COLO668 (cell line): ENCODE data around the gene TFF3.
"Not testable (repeated sequence)": the region's sequence is repeated elsewhere in the genome, so short reads cannot be mapped to it uniquely, and the experiment has no call there.

Source experiments
- DNase-seq: peaks from one replicate; lab custom pipeline; 2025; ENCODE audit not compliant: unreplicated experiment; lab: John Stamatoyannopoulos, UW

The TFF3 gene

GRCh38 chr21:42306366-42307035, 8.7 kb downstream of the TFF3 start:
- no peak for DNase-seq

GRCh38 chr21:42305707-42306147, 9.5 kb downstream of the TFF3 start:
- no peak for DNase-seq

DNA sequence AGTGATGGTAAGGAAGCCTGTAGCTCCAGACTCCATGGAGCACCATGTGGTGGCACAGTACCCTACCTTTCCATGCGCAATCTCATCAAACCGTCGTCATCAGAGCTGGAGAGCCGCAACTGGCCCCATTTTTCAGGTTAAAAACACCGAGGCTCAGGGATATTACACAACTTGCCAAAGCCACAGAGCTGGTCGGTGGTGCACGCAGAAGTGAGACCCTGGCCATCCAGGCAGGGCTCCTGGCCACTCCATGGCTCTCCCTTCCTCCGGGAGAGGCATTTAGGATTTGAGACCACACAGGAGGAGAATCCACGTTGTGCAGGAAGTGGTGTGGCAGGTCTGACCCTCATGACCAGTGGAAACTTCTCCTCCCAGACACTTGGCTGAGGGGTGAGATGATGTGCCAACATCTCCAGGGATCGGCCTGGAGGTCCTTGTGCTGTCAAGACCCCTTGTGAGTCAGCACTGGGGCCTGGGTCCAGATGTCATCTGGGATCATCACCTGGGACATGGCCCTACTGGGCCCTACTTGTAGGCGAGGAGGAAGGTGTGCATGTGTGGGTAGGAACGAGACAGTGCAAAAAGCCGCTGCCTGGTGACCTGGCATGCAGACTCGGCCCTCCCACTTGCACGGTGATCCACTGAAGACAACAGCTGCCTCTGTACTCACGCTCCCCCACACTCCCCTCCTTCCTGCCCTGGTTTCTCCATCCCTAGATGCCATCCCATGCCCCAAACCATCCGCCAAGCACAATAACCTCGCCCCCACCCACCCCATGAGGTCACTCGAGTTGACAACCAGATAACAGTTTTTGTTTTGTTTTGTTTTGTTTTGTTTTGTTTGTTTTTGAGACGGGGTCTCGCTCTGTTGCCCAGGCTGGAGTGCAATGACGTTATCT, 10.4 kb downstream of the TFF3 start:
- no peak for DNase-seq

DNA sequence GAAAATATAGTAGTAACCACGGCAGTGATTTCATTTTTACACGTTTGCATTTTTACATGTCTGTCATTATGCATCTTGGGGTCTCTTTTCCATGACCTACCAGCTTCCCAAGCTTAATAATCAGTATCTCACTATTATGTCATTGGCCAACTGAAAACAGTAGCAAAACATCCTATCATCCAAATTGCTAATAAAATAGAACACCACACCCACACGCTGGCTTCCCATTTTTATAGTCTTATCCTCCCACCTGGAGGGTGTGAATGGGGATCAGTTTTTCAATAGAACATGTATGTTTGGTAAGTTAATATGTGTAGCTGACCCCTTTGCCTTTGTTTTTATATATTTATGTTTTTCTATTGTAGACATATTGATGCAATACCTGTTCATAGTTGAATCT, 11.8 kb downstream of the TFF3 start:
- DNase-seq, result no peak

DNA sequence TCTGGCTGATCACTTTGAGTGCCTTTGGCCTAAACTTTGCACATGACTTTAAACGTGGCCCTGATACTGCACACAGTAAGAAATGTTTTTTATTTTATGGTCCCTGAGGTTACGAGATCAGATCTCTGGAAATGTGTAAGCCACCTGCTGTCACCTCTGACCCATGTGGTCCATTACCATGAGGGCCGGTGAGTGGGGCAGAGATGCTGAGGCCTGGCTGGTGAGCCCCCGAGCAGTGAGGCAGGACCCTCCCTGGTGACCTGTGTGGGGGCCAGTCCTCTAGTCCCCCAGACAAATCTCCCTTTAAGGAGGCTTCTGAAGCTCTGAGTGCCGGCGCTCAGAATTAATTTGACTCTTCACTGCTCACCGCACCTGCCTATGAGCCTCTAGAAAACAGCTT, 12.4 kb downstream of the TFF3 start:
- no peak for DNase-seq

GRCh38 chr21:42302076-42302650, 13.0 kb downstream of the TFF3 start:
- no peak for DNase-seq

- no peak for DNase-seq
Observed at GRCh38 chr21:42301371-42302075, 13.7 kb downstream of the TFF3 start.

DNA sequence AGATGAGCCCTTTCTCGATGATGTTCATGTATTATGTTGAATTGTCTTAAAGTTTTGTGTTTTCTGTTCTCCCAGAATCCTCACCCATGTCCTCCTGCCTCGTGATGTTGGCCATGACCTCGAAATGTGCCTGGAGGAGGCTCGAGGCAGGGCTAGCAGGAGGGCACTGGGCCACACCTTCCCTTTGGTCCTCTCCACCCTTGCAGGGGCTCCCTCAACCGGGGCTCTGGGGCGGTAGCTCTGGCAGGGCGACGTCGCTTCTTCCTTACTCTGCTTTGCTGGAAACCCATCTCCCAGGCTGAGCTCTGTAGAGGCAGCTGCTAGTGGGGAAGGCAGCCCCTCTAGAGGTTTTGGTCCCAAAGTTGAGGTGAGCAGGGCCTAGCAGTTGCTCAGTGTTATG, 14.3 kb downstream of the TFF3 start:
- DNase-seq, result no peak

DNA sequence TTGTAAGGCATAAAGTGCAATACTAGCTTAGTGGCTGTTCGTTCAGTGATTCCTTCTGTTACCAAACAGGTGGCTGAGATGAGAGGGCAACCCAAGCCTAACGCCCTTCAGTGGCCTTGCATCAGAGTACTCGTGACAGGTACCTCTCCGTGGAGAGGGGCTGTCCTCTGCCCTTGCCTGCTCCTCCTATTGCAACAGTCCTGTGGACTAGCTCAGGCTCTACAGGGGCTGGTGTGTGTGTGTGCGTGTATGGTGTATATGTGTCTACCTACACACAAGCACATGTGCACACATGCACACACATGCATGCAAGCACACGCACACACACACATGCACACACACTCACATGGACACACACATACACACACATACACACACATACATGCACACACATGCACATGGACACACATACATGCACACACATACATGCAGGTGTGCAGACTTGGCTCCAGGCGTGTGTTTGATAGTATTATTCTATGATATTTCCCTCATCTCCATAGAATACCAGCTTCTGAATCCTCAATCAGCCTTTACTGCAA, 15.1 kb downstream of the TFF3 start:
- no peak for DNase-seq

GRCh38 chr21:42299324-42300044, 15.7 kb downstream of the TFF3 start:
- no peak for DNase-seq

DNA sequence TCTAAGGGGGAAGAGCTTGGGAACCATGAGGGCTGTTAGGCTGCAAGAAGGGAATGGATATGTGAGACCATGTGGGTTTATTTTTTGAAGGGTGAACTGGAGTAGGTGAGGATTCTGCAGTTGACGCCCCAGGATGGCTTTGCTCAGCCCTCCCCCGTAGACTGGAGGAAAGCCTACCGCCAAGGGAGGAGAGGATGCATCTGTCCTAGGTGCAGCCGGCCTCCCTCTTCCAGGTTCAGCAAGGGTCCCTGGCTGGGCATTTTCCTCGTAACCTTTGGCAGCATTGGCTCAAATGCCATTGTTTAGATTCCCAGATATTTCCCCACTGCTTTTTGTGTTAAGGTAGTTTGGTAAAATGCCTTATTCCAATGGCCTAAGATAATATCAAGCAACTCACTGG, 16.6 kb downstream of the TFF3 start:
- no peak for DNase-seq

GRCh38 chr21:42298237-42298636, 17.0 kb downstream of the TFF3 start:
- no peak for DNase-seq

GRCh38 chr21:42297377-42297776, 17.8 kb downstream of the TFF3 start:
- no peak for DNase-seq

DNA sequence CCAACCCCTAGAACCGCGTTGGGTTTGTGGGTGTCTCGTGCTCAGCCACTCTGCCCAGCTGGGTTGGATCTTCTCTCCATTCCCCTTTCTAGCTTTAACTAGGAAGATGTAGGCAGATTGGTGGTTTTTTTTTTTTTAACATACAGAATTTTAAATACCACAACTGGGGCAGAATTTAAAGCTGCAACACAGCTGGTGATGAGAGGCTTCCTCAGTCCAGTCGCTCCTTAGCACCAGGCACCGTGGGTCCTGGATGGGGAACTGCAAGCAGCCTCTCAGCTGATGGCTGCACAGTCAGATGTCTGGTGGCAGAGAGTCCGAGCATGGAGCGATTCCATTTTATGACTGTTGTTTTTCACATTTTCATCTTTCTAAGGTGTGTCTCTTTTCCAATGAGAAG, 18.7 kb downstream of the TFF3 start:
- DNase-seq, result no peak

GRCh38 chr21:42295845-42296244, 19.4 kb downstream of the TFF3 start:
- DNase-seq, result no peak

DNA sequence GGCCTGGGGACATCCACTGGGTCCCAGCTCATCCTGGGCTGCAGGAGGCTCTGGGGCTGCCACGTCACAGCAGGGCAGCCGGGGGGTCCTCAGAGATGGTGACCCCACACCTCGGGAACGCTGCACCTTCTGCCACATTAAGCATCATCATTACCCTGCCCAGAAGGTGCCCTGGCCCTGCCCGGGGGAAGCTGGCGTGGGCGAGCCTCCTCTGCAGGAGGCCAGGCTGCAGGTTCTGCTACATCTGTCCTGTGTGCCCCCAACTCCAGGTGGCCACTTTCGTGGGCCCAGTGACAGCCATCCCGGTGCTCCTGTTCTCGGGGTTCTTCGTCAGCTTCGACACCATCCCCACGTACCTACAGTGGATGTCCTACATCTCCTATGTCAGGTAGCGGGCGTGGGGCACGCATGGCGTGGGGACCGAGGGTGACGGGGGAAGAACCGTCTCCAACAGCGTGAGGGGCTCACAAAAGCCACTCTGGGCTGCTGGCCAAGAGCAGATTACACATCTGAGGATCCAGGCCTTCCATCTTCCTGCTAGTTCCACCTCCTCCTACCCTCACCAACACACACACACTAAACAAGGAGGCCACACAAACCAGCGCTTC, 20.8 kb downstream of the TFF3 start:
- DNase-seq, result no peak

- no peak for DNase-seq
Observed at GRCh38 chr21:42293649-42294272, 21.4 kb downstream of the TFF3 start.

DNA sequence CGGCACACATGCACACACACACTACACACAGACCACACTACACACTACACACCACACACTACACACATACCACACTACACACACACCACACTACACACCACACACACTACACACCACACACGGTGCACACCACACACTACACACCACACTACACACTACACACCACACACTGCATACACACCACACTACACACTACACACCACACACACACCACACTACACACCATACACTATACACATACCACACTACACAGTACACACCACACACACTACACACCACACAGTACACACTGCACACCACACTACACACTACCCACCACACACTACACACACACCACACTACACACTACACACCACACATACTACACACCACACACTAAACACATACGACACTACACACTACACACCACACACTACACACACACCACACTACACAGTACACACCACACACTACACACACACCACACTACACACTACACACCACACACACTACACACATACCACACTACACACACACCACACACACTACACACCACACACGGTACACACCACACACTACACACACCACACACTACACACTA, 22.6 kb downstream of the TFF3 start:
- not testable (repeated sequence) for DNase-seq
